Right lobe of liver (tissue), 4 donors: ENCODE results near the gene MOXD1.

Source experiments
- POLR2A ChIP-seq: fragments of 450-650 bp; IDR thresholded peaks from one replicate; pipeline ENCODE4 v1.6.1; 2017; ENCODE audit warnings: antibody characterized with exemption, mild to moderate bottlenecking
- TF ChIP-seq, protein P1 (sequence below), 4 donors: fragments of 200-600 bp in 3 of 4; fragments of 450-650 bp in 1 of 4; IDR thresholded peaks; one replicate each; pipeline versions ENCODE4 v1.5.1 to v1.8.0; 2016 to 2022; ENCODE audit warnings: antibody characterized with exemption in 4 of 4, mild to moderate bottlenecking in 2 of 4
- donor health status: DM: no; HTN: no; CAD: no.
- donor health status: DM: no; HTN: no; CAD: no.
- donor health status: DM: no; HTN: yes; CAD: no.

DNA sequence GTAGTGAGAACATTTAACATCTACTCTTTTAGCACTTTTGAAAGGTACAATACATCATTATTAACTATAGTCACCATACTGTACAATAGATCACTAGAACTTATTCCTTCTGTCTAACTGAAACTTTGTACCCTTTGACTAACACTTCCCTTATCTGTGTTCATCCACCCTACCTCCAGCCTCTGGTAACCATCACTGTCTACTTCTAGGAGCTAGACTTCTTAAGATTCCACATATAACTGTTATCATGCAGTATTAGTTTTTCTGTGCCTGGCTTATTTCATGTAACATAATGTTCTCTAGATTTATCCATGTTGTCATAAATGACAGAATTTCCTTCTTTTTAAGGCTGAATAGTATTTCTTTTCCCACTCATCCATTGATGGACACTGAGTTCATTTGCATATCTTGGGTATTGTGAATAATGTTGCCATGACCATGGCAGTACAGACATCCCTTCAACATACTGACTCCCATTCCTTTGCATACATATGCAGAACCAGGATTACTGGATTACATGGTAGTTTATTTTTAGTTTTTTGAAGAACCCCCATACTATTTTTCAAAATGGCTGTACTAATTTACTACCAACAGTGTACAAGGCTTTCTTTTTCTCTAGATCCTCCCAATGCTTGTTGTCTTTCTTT lies 135.7 kb downstream of the MOXD1 start:
- TF ChIP-seq, protein P1, sequence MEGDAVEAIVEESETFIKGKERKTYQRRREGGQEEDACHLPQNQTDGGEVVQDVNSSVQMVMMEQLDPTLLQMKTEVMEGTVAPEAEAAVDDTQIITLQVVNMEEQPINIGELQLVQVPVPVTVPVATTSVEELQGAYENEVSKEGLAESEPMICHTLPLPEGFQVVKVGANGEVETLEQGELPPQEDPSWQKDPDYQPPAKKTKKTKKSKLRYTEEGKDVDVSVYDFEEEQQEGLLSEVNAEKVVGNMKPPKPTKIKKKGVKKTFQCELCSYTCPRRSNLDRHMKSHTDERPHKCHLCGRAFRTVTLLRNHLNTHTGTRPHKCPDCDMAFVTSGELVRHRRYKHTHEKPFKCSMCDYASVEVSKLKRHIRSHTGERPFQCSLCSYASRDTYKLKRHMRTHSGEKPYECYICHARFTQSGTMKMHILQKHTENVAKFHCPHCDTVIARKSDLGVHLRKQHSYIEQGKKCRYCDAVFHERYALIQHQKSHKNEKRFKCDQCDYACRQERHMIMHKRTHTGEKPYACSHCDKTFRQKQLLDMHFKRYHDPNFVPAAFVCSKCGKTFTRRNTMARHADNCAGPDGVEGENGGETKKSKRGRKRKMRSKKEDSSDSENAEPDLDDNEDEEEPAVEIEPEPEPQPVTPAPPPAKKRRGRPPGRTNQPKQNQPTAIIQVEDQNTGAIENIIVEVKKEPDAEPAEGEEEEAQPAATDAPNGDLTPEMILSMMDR (IDR thresholded peaks at IDR 0.05): no peak
- TF ChIP-seq POLR2A: no peak
